HG03571 (cell line): Measurements from ENCODE around the gene TRPM7.
"Not testable (repeated sequence)": the region's sequence is repeated elsewhere in the genome, so short reads cannot be mapped to it uniquely, and the experiment has no call there.

Experiments used
- ATAC-seq: cut with Tn5 transposase; IDR thresholded peaks from one replicate; pipeline ENCODE4 v1.9.1; 2021; ENCODE audit not compliant: unreplicated experiment

Gene TRPM7

DNA sequence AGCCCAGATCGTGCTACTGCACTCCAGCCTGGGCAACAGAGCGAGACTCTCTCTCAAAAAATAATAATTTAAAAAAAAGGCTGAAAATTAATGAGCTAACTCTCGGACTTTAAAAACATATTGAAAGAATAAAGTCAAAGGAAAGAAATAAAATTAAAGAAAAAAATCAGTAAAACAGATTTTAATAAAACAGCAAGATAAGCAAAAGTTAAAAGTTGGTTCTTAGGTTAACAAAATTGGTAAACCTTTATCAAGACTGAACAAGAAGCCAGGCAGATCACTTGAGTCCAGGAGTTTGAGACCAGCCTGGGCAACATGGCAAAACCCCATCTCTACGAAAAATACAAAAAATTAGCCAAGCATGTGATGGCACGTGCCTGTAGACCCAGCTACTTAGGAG lies 20.7 kb downstream of the TRPM7 start:
- no peak for ATAC-seq

DNA sequence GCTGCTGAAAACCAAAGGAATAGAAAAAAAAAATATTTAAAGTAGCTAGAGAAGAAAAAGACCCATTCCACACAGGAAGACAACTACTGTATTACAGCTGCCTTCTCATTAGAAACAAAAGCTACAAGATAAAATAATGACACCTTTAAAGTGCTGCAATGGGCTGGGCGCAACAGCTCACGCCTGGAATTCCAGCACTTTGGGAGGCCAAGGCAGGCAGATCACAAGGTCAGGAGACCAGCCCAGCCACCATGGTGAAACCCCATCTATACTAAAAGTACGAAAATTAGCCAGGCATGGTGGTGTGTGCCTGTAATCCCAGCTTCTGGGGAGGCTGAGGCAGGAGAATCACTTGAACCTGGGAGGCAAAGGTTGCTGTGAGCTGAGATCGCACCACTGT lies 31.0 kb downstream of the TRPM7 start:
- ATAC-seq = no peak

DNA sequence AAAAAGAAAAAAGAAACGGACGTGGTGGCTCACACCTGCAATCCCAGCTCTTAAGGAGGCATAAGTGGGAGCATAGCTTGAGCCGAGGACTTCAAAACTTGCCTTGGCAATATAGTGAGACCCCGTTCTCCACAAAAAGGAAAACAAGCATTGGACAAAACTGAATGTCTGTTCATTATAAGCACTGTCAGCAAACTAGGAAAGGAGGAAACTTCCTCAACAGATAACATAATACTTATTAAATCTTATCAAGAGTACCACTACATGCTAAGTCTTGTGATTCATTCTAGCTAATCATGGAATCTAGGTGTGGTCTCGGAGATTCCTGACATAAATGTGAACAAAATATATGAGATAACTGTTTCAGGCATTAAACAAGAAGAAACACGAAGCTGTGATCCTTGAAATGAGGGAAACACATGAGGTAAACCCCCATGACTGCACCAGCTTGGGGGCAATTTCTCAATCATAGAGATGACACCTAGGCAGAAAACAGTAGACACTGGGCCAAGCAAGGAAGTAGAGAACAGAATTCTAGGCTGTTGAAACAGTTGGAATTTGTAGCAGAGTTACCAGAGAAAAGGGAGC lies 33.3 kb downstream of the TRPM7 start:
- no peak for ATAC-seq

DNA sequence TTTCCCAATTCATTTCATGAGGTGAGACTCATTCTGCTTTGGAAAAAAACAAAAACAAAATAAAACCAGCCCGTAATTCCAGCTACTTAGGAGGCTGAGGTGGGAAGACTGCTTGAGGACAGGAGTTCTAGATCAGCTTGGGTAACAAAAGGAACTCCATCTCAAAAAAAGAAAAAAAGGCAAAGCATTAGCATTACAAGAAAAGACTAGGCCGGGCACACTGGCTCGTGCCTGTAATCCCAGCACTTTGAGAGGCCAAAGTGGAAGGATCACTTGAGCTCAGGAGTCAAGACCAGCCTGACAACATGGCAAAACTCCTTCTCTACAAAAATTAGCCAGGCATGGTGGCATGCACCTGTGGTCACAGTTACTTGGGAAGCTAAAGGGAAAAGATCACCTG lies 33.9 kb downstream of the TRPM7 start:
- ATAC-seq = no peak

DNA sequence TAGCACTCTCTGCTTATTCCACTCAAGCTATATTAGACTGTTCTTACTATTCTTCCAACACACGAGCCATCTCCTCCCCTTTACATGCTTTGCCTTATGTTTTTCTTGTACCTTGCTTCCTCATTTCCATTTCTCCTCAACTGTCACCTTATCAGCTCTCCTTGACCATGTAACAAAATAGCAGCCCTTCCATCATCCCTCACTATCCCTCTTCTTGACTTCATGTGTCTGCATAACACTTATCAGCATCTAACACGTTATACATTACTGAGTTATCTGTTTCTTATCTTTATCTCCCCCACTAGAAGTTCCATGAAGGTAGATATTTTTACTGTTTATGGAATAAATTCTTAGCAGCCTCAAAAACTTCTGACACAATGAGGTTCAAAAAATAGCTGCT lies 45.3 kb downstream of the TRPM7 start:
- ATAC-seq = no peak

DNA sequence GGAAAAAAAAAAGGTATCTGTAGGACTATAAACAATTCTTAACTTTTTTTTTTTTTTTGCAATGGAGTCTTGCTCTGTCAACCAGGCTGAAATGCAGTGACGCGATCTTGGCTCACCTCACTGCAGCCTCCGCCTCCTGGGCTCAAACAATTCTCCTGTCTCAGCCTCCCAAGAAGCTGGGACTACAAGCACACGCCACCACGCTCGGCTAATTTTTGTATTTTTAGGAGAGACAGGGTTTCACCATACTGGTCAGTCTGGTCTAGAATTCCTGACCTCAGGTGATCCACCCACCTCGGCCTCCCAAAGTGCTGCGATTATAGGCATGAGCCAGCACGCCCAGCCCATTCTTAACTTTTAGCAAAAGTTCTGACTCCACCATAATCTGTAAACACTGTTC lies 50.5 kb downstream of the TRPM7 start:
- no peak for ATAC-seq

DNA sequence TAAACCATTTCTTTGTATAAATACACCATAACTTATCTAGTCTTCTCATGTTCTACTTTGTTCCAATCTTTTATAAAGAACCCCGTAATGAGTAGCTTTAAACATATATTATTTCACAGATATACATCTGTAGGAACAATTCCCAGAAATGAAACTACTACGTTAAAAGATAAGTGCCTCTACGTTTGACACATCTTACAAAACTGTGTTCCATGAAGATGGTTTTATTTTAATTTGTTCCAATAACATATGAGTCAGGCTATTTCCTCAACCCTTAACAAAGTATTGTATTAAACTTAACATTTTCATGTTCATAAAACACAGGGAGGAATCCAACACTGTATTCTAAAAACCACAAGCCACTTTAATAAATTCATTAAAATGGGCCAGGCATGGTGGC lies 52.9 kb downstream of the TRPM7 start:
- ATAC-seq = no peak

DNA sequence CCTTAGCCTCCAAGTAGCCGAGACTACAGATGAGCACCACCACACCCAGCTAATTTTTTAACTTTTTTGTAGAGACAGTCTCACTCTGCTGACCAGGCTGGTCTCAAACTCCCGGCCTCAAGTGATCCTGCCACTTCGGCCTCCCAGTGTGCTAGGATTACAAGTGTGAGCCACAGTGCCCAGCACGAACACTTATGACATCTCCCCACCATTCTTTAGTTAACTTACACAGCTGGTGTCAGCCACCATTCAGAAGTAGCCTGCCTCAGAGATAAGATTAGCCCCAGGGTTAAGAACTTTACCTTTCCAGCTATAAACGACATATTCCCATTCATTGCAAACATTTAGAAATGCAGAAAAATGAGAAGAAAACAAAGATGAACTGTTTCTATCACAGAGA lies 58.2 kb downstream of the TRPM7 start:
- ATAC-seq = no peak

DNA sequence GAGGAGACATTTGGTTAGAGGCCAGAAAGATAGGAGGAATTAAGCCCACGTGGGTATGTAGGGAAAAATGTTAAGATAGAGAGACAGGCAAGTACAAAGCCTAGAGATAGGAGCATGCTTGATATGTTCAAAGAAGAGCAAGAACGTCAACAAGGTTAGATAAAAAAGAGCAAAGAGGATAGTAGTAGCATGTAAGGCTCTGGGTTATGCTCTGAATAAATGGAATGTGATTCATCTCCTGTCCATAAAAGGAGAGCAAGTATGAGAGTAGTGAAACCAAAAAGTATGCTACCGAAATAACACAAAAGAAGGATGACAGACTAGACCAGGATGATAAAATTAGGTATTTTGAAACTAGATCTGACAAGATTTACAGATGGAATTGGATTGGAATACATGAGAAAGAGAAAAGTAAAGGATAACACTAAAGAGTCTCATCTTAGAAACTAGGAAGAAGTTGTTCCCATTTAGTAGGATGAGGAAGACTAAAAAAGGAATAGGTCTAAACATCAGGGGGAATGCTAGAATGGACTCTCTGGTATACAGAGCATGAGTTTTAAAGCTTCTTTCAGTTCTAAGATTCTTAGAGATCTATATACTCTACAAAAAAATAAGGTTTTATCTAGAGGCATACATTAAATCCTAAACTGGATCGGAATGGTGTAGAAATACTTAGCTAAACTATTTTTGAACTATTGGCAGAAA lies 59.1 kb downstream of the TRPM7 start:
- ATAC-seq = no peak

DNA sequence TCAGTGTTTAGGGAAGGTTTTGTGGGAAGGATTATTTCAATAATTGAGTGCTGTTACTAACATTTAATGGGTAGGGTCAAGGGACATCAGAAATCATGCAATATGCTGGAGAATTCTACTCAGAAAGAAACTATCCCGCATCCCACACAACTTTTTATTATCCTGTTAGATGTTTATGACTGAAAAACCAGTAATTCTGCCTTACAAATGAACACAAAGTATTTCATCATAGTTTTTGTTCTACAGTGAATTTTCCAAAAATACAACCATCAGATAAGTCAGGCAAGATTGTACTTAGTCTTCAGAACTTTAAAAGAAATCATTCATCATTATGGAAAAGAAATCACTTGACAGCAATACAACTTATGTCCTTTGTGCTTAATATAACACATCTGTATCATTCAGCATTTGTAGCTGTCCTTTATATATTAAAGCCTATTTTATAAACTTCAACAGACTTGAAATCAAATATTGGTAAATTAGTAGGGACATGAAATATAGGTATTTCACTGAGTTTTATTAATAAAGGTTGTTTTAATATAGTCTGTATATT lies 61.9 kb downstream of the TRPM7 start:
- ATAC-seq = no peak

DNA sequence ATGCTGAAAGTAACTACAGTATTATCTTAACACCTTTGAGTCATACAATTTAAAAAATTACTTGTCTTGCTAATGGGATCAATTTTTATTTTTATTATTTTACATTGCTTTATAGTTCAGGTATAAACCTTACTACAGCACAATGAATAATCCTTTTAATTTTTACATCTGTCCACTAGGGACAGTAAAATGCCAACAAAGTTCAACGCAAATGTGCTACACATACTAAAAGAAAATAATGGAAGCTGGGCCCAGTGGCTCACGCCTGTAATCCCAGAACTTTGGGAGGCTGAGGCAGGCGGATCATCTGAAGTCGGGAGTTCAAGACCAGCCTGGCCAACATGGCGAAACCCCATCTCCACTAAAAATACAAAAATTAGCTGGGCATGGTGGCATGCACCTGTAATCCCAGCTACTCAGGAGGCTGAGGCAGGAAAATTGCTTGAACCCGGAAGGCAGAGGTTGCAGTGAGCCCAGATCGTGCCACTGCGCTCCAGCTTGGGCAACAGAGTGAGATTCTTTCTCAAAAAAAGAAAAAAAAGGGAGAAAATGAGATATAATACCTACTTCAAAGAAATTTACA lies 64.1 kb downstream of the TRPM7 start:
- ATAC-seq = not testable (repeated sequence)

DNA sequence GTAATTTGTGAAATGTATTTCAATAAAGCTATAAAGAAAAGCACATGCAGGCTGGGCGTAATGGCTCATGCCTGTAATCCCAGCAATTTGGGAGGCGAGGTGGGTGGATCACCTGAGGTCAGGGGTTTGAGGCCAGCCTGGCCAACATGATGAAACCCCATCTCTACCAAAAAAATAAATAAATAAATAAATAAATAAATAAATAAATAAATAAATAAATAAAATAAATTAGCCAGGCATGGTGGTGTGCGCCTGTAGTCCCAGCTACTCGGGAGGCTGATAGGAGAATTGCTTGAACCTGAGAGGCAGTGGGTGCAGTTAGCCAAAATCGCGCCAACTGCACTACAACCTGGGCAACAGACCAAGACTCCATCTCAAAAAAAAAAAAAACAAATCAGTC lies 69.6 kb downstream of the TRPM7 start:
- ATAC-seq = not testable (repeated sequence)

DNA sequence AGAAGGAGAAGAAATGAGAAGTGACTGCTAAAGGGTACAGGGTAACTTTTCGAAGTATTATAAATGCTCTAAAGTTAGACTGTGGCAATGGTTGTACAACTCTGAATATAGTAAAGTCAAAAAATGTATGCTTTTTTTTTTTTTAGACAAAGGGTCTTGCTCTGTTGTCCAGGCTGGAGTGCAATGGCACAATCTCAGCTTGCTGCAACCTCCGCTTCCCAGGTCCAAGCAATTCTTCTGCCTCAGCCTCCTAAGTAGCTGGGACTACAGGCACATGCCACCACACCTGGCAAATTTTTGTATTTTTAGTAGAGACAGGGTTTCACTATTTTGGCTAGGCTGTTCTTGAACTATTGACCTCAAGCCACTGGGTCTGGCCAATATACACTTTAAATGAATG lies 70.0 kb downstream of the TRPM7 start:
- ATAC-seq = not testable (repeated sequence)

DNA sequence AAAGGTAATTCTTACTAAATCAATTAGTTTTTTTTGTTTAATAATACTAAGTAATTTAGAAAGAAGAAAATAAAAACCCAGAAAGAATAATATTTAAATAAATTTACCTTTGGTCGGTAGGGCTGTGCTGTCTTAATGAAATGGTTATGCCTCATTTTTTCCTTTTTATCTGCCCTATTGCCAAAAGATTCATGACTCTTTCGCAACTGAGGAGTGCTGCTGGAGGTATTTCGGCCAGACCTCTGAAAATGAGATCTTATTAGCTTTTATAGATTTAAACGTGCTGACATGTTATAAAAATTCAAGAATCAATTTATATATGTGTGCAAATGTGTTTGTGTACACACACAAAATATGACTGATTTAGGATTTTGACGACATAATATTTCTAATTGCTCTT lies 73.0 kb downstream of the TRPM7 start:
- ATAC-seq = no peak

DNA sequence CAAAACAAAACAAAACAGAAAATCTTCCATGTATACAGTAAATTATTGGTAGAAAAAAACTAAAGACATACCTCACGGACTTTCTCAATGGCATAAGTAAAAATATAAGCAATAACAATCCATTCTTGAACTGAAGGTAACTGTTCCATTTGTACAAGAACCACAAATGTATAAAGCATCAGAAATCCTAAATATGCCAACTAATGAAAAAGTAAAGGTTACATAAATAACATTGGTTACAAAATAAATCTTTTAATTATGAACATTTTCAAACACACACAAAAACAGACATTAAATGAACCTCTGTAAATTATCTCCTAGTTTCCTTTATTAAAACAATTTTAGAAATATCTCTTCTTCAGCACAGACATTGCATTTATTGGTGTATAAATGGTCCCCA lies 79.5 kb downstream of the TRPM7 start:
- ATAC-seq = no peak

DNA sequence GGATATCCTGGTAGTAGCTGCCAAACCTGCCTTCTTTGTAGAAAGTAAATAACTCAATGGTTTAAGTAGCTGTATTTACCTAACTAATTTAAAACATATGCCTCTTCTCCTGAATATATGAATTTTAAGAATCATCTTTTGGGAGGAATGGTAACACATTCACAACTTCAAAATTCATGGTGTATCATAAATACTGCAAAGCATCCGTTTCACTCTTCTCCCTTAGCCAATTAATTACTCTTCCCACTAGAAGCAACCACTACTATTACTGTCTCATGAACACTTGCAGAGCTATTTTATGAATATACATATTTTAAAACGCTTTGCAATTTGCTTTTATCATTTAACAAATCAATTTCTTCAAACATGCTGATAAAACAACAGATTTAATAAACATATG lies 81.1 kb downstream of the TRPM7 start:
- ATAC-seq = no peak

DNA sequence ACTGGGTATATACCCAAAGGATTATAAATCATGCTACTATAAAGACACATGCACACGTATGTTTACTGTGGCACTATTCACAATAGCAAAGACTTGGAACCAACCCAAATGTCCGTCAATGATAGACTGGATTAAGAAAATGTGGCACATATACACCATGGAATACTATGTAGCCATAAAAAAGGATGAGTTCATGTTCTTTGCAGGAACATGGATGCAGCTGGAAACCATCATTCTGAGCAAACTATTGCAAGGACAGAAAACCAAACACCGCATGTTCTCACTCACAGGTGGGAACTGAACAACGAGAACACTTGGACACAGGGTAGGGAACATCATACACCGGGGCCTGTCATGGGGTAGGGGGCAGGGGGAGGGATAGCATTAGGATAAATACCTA lies 84.6 kb downstream of the TRPM7 start:
- not testable (repeated sequence) for ATAC-seq

DNA sequence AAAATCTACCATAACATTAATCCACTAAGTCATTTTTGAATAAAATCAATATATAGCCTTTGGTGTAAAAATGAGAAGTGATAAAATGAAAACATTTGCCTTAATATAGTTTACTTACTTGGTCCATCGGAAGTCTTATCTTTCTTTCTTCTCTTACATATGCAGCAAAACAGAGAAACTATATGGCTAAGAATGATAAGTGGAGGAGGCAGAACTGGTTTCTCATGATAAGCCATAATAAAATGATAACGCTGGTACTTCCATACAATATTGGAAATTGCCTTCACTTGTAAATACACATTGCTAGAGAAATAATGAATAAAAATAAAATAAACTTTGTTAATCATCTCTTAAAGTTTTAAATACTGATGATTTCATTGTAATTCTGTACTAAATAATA lies 92.3 kb downstream of the TRPM7 start:
- ATAC-seq = no peak

DNA sequence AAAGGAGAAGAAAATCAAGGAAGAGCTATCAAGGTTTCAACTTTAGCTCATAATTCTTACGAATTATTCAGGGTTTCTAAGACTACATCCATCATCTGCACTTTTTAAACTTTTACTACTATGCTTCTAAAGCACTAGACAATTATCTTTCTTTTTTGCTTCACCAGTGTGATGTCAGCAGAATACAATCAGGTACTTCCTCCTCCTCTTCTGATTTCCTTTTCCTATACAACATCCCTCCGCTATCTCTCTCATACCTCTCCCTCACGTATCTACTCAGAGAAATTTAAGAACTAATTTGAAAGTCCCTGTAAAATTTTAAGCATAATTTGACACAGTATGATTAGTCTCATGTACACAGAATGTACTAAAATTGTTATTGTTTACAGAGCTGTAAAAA lies 92.8 kb downstream of the TRPM7 start:
- ATAC-seq = no peak

DNA sequence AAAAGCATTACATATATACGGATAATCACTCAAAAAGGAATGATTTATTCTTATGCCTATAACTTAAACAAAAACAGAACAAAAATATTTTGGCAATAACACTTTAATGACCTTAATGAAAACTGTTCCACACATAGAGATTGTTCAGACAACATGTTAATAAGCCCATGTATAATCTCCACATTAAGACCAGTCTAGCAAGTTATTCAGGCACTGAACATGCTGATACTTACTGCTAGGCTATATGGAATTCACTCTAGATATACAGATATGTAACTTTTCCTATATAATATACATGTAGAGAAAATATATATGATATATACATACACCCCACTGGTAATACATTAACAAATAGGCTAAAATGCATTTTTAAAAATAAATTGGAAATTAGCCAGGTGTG lies 96.3 kb downstream of the TRPM7 start:
- no peak for ATAC-seq

DNA sequence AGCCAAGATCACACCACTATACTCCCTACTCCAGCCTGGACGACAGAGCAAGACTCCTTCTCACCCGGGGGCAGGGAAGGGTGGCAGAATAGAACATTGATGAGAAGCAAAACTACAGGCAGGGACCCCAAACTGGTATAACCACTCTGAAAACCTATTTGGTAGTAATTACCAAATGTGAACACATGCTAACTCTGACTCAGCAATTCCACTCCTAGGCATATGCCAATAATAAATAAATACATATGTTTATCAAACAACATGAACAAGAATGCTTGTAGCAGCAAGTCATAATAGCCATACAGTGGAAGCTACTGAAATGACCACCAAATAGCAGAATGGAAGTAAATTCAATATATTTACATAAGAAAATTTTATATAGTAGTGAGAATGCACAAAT lies 109.1 kb downstream of the TRPM7 start:
- no peak for ATAC-seq

DNA sequence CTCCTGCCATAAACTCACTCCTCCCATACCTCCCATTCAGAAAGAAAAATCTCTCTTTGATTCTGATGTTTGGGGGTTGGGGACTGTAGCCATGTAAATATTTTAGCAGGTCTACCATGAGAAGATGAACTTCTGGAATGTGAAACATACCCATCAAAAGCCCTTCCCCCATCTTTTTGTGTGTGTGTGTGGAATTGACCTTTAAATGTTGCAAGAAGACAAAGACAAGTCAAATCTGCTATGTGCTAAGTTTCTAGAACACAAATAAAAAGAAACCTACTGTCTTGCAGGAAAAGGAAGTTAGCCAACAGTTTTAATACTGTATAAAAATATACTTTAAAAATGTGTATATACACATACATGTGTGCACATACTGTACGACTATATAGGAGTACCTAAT lies 110.4 kb downstream of the TRPM7 start:
- ATAC-seq = no peak
